Peyer's patch (tissue), 4 donors: ENCODE data around the gene STK17A. TPM values are rescaled to one million over a fixed set of nuclear protein-coding genes. Genes with fewer than 3 reads are reported as not detected.

Source experiments
- DNase-seq, 3 donors: peaks; one replicate each; pipeline ENCODE4 v3.0.0-alpha.2; 2017 to 2019
- H3K27ac ChIP-seq, 4 donors: fragments of 200-600 bp; sonication (generic); one replicate each; pipeline ENCODE4 v1.5.1; 2016 to 2019
- H3K27me3 ChIP-seq, 2 donors: fragments of 200-600 bp; sonication (generic); one replicate each; pipeline ENCODE4 v1.5.1; 2019
- H3K36me3 ChIP-seq, 3 donors: fragments of 200-600 bp; sonication (generic); one replicate each; pipeline ENCODE4 v1.5.1; 2016 to 2019
- H3K4me1 ChIP-seq, 4 donors: fragments of 200-600 bp; sonication (generic); one replicate each; pipeline ENCODE4 v1.5.1; 2016 to 2019
- H3K4me3 ChIP-seq, 4 donors: fragments of 200-600 bp; sonication (generic); 1 replicate in 3 of 4; 2 replicates in 1 of 4; pipeline ENCODE4 v1.5.1; 2016 to 2019; ENCODE audit warnings: mild to moderate bottlenecking in 1 of 4
- H3K9me3 ChIP-seq, 4 donors: fragments of 200-600 bp; sonication (generic); one replicate each; pipeline ENCODE4 v1.5.1; 2016 to 2019; ENCODE audit warnings: mild to moderate bottlenecking in 1 of 4
- CTCF ChIP-seq, 6 experiments: fragments of 450-650 bp in 4 of 6; fragments of 200-600 bp in 2 of 6; sonication (generic) in 1 of 6; IDR thresholded peaks; one replicate each; pipeline ENCODE4 v1.5.1; 2017 to 2019; ENCODE audit warnings: antibody characterized with exemption in 6 of 6, mild to moderate bottlenecking in 3 of 6, moderate library complexity in 1 of 6
- POLR2A ChIP-seq, 2 donors: fragments of 450-650 bp; IDR thresholded peaks; one replicate each; pipeline ENCODE4 v1.5.1; 2017; ENCODE audit warnings: antibody characterized with exemption in 2 of 2, mild to moderate bottlenecking in 2 of 2, moderate library complexity in 2 of 2
- total RNA-seq, 4 donors: library from RNA; depleted of rRNA; stranded (reverse); fragments of >200 nt; gene quantifications; one replicate each; pipeline ENCODE4 v1.1.0, GENCODE V29; 2016

The STK17A gene
- total RNA-seq, 4 donors from 2014 or later: 16.0 to 66.8 (median 17.7) TPM

DNA sequence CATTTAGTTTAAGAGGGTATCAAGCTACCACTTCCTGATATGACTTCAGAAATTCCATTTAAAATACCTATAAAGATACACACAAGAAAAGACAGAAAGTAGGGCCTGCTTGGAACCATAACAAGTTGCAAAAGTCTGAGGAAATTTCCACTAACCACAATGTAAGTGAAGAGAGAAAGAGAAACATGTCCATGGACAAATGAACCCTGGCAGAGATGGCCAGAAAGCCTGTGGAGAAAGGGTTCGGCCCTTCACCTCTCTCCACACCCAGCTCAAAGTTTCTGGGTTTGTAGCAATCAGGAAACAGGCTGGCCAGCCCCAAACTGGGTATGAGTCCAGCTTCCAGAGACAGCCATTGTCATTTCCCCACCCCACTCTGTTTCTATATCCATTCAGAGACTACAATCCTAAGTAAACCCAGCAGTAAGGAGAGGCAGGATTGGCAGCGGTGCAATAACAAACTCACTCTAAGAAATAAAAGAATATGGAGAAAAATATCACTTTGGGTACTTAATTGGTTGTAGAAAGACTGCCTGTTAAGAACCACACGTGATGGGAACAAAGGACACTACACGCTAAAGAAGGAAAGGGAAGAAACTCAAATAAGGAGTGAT lies 71.1 kb downstream of the STK17A start:
- Histone ChIP-seq H3K27me3 (no peaks in the 10 kb centered on the region), H3K4me3 (no peak overlapping the region), H3K9me3 (no peaks in the 10 kb centered on the region), H3K27ac (peak overlapping the region in 1 of 4 donors; percentile 51), H3K36me3 (no peaks in the 10 kb centered on the region), H3K4me1 (peaks cover 0 to 22% (median 13%) of the 10 kb centered on the region in 4 donors)
- TF ChIP-seq POLR2A (IDR thresholded peaks at IDR 0.05) (no peak), CTCF (IDR thresholded peaks at IDR 0.05) (no peak)
- no peak for DNase-seq

- TF ChIP-seq CTCF (IDR thresholded peaks at IDR 0.05) (no peak), POLR2A (IDR thresholded peaks at IDR 0.05) (no peak)
- H3K4me3 ChIP-seq: no peak overlapping the region
- no peak overlapping the region for H3K27ac ChIP-seq
- no peaks in the 10 kb centered on the region for H3K36me3 ChIP-seq
- H3K27me3 ChIP-seq: no peaks in the 10 kb centered on the region
- H3K4me1 ChIP-seq: peaks cover 0 to 22% (median 10%) of the 10 kb centered on the region in 4 donors
- H3K9me3 ChIP-seq: no peaks in the 10 kb centered on the region
- no peak for DNase-seq
Observed at GRCh38 chr7:43655584-43655983, 72.7 kb downstream of the STK17A start.

- Histone ChIP-seq H3K4me3 (no peak overlapping the region), H3K27me3 (no peaks in the 10 kb centered on the region), H3K36me3 (no peaks in the 10 kb centered on the region), H3K4me1 (peaks cover 0 to 12% (median 3%) of the 10 kb centered on the region in 4 donors), H3K27ac (no peak overlapping the region), H3K9me3 (no peaks in the 10 kb centered on the region)
- DNase-seq: no peak
- TF ChIP-seq POLR2A (IDR thresholded peaks at IDR 0.05): no peak
- TF ChIP-seq CTCF (IDR thresholded peaks at IDR 0.05): no peak
Observed at GRCh38 chr7:43656997-43657396, 74.1 kb downstream of the STK17A start.

DNA sequence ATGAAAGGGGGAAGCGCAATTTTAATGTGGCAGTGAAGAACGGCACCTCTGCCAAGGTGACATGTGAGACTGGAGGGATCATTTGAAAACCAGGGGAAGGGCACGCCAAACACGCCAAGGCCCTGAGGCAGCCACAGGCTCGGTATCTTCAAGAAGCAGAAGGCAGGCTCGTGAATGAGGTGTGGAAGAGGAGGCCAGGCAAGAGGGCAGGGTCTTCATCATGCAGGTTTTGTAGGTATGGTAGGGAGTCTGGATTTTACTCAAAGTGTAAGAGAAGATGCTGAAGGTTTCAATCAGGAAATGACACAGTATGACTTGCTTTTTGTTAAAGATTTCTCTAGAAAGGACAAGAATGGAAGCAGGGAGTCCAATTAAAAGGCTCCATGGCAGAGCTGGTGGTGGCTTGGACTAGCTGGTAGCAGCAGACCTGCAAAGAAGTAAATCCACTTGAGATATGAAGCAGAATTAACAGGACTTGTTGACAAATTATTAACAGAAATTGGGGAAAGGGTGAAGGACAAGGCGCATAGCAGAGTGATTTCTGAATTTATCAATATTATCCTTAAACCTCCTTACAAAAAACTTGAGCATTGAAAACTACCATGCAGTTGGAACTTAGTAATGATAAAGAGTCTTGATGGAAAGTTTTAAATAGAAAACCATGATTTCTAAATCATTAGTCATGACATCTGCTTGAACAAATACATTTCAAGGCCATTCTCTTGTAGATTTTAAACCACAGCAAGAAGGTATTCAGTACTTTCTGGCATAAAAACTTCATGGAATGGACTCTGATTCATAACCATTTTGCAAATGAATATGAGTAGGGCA lies 76.0 kb downstream of the STK17A start:
- no peaks in the 10 kb centered on the region for H3K9me3 ChIP-seq
- no peak for TF ChIP-seq POLR2A (IDR thresholded peaks at IDR 0.05)
- TF ChIP-seq CTCF (IDR thresholded peaks at IDR 0.05): no peak
- H3K4me3 ChIP-seq: no peak overlapping the region
- H3K27me3 ChIP-seq: no peaks in the 10 kb centered on the region
- DNase-seq: no peak
- H3K36me3 ChIP-seq: no peaks in the 10 kb centered on the region
- peak overlapping the region in 2 of 4 donors; percentile 26 to 61 for H3K27ac ChIP-seq
- peaks cover 0 to 4% (median 0%) of the 10 kb centered on the region in 4 donors for H3K4me1 ChIP-seq

GRCh38 chr7:43659549-43659896 lies 76.6 kb downstream of the STK17A start:
- Histone ChIP-seq H3K4me3 (no peak overlapping the region), H3K27ac (peak overlapping the region in 1 of 4 donors; percentile 61), H3K36me3 (no peaks in the 10 kb centered on the region), H3K4me1 (no peaks in the 10 kb centered on the region), H3K27me3 (no peaks in the 10 kb centered on the region), H3K9me3 (no peaks in the 10 kb centered on the region)
- TF ChIP-seq CTCF (IDR thresholded peaks at IDR 0.05): no peak
- TF ChIP-seq POLR2A (IDR thresholded peaks at IDR 0.05): no peak
- no peak for DNase-seq
